Fibroblast of pulmonary artery (primary cell): Measurements from ENCODE around the gene ZNF407.
A peak's percentile ranks its signal among the peaks of the same experiment; 100 is the strongest.

ENCODE experiments used
- DNase-seq: peaks from one replicate; pipeline ENCODE4 v3.0.0-alpha.2; 2010; ENCODE audit warnings: low read depth
- H3K4me3 ChIP-seq: replicated peaks from 2 replicates; pipeline ENCODE4 v1.5.1; 2011; ENCODE audit warnings: low read depth, mild to moderate bottlenecking, control low read depth, low read length, moderate library complexity
- CTCF ChIP-seq: IDR thresholded peaks from 2 replicates; pipeline ENCODE4 v1.5.1; 2011; ENCODE audit warnings: mild to moderate bottlenecking, control low read depth, low read length, inconsistent platforms; ENCODE audit errors: missing control alignments

The ZNF407 gene

GRCh38 chr18:74946646-74947375, 349.1 kb downstream of the ZNF407 start:
- H3K4me3 ChIP-seq: no peak overlapping the region
- no peak for DNase-seq
- no peak for TF ChIP-seq CTCF

GRCh38 chr18:74947417-74947816, 349.7 kb downstream of the ZNF407 start:
- no peak for DNase-seq
- H3K4me3 ChIP-seq: no peak overlapping the region
- TF ChIP-seq CTCF: no peak

- H3K4me3 ChIP-seq: no peak overlapping the region
- no peak for DNase-seq
- TF ChIP-seq CTCF: no peak
These were observed 350.2 kb downstream of the ZNF407 start for GRCh38 chr18:74947875-74948274.

- no peak overlapping the region for H3K4me3 ChIP-seq
- no peak for TF ChIP-seq CTCF
- no peak for DNase-seq
These were observed 351.9 kb downstream of the ZNF407 start for GRCh38 chr18:74949611-74950010.

GRCh38 chr18:74950479-74950878, 352.8 kb downstream of the ZNF407 start:
- no peak for DNase-seq
- H3K4me3 ChIP-seq: no peak overlapping the region
- no peak for TF ChIP-seq CTCF

- peak; percentile 95 for DNase-seq
- H3K4me3 ChIP-seq: no peak overlapping the region
- TF ChIP-seq CTCF: no peak
These were observed 353.6 kb downstream of the ZNF407 start for GRCh38 chr18:74951165-74951760.
